SK-N-SH treated with all-trans-retinoic acid at 6 μM for 48 hours (cell line): ENCODE measurements around the gene RAB7B.
"Not testable (repeated sequence)": the region's sequence is repeated elsewhere in the genome, so short reads cannot be mapped to it uniquely, and the experiment has no call there.

Experiments
- ATAC-seq: fragments of 200-7000 bp; cut with Tn5 transposase; 3 replicates; pipeline ENCODE4 v1.9.1; 2020; ENCODE audit warnings: mild to moderate bottlenecking, moderate library complexity
- ARNTL ChIP-seq: fragments of 450-650 bp; formaldehyde crosslinking; IDR thresholded peaks from 2 replicates; pipeline ENCODE4 v1.5.0; 2020; ENCODE audit warnings: low read depth, mild to moderate bottlenecking, moderate library complexity, borderline replicate concordance
- BACH2 ChIP-seq: fragments of 250-450 bp; sonication (Bioruptor Pico); IDR thresholded peaks from 2 replicates; pipeline ENCODE4 v1.9.0; 2021; ENCODE audit warnings: mild to moderate bottlenecking, borderline replicate concordance
- CREB5 ChIP-seq: fragments of 250-450 bp; sonication (Bioruptor Pico); IDR thresholded peaks from 2 replicates; pipeline ENCODE4 v1.5.1; 2020; ENCODE audit warnings: low read depth, mild to moderate bottlenecking, moderate library complexity
- CSDC2 ChIP-seq: fragments of 250-450 bp; sonication (Bioruptor Pico); IDR thresholded peaks from 2 replicates; pipeline ENCODE4 v1.5.0; 2020; ENCODE audit warnings: mild to moderate bottlenecking, moderate library complexity
- CSRNP3 ChIP-seq: fragments of 250-450 bp; sonication (Bioruptor Pico); IDR thresholded peaks from 2 replicates; pipeline ENCODE4 v1.5.1; 2021; ENCODE audit warnings: mild to moderate bottlenecking, moderate library complexity
- ESRRG ChIP-seq: fragments of 250-450 bp; sonication (Bioruptor Pico); IDR thresholded peaks from 2 replicates; pipeline ENCODE4 v1.6.1; 2021; ENCODE audit warnings: mild to moderate bottlenecking
- GLIS3 ChIP-seq: fragments of 250-450 bp; sonication (Bioruptor Pico); IDR thresholded peaks from 2 replicates; pipeline ENCODE4 v1.5.0; 2020; ENCODE audit warnings: mild to moderate bottlenecking, moderate library complexity
- OSR1 ChIP-seq: fragments of 250-450 bp; sonication (Bioruptor Pico); IDR thresholded peaks from 2 replicates; pipeline ENCODE4 v1.8.0; 2022; ENCODE audit warnings: moderate library complexity, mild to moderate bottlenecking, inconsistent platforms
- PATZ1 ChIP-seq: fragments of 250-450 bp; sonication (Bioruptor Pico); IDR thresholded peaks from 2 replicates; pipeline ENCODE4 v1.8.0; 2020; ENCODE audit warnings: mild to moderate bottlenecking, moderate library complexity, borderline replicate concordance
- PPARA ChIP-seq: fragments of 250-450 bp; sonication (Bioruptor Pico); IDR thresholded peaks from 2 replicates; pipeline ENCODE4 v1.5.0; 2020; ENCODE audit warnings: mild to moderate bottlenecking, borderline replicate concordance
- RARB ChIP-seq: fragments of 250-450 bp; sonication (Bioruptor Pico); IDR thresholded peaks from 2 replicates; pipeline ENCODE4 v1.8.0; 2021; ENCODE audit warnings: mild to moderate bottlenecking, moderate library complexity
- TOX ChIP-seq: fragments of 250-450 bp; sonication (Bioruptor Pico); IDR thresholded peaks from 2 replicates; pipeline ENCODE4 v1.8.0; 2021; ENCODE audit warnings: mild to moderate bottlenecking, moderate library complexity, borderline replicate concordance
- TSHZ2 ChIP-seq: fragments of 250-450 bp; sonication (Bioruptor Pico); IDR thresholded peaks from 2 replicates; pipeline ENCODE4 v1.5.0; 2020; ENCODE audit warnings: mild to moderate bottlenecking, moderate library complexity
- ZFP3 ChIP-seq: fragments of 250-450 bp; sonication (Bioruptor Pico); IDR thresholded peaks from 2 replicates; pipeline ENCODE4 v1.5.0; 2020; ENCODE audit warnings: mild to moderate bottlenecking, moderate library complexity
- ZFP30 ChIP-seq: fragments of 450-650 bp; formaldehyde crosslinking; IDR thresholded peaks from 2 replicates; pipeline ENCODE4 v1.5.0; 2022; ENCODE audit warnings: mild to moderate bottlenecking, moderate library complexity
- ZNF565 ChIP-seq: fragments of 450-650 bp; formaldehyde crosslinking; conservative IDR thresholded peaks from 2 replicates; pipeline ENCODE4 v1.5.0; 2020; ENCODE audit warnings: low read depth, mild to moderate bottlenecking, moderate library complexity
- ZNF70 ChIP-seq: fragments of 450-650 bp; formaldehyde crosslinking; IDR thresholded peaks from 2 replicates; pipeline ENCODE4 v1.5.0; 2020; ENCODE audit warnings: mild to moderate bottlenecking, moderate library complexity

The RAB7B gene

GRCh38 chr1:206000641-206001339 lies 2.4 kb downstream of the RAB7B start:
- no peak for ATAC-seq

GRCh38 chr1:205998457-205999241 lies 4.5 kb downstream of the RAB7B start:
- TF ChIP-seq RARB (CRISPR knock-in tag) (no peak), PPARA (CRISPR knock-in tag) (no peak), TSHZ2 (no peak), PATZ1 (CRISPR knock-in tag) (no peak), ZNF565 (CRISPR knock-in tag) (no peak)
- TF ChIP-seq, all 23 proteins: peak for 0
- no peak for ATAC-seq

More at GRCh38 chr1:206000641-206001339, 2.4 kb downstream of the RAB7B start:
- no peak for TF ChIP-seq ESRRG (CRISPR knock-in tag)
- no peak for TF ChIP-seq BACH2 (CRISPR knock-in tag)
- no peak for TF ChIP-seq TSHZ2
- TF ChIP-seq ZNF70: no peak
- no peak for TF ChIP-seq RARB (CRISPR knock-in tag)
- TF ChIP-seq ZNF565 (CRISPR knock-in tag): no peak
- TF ChIP-seq PPARA (CRISPR knock-in tag): no peak
- TF ChIP-seq ARNTL (CRISPR knock-in tag): no peak
- TF ChIP-seq TOX (CRISPR knock-in tag): no peak
- TF ChIP-seq GLIS3: no peak
- TF ChIP-seq OSR1 (CRISPR knock-in tag): no peak
- TF ChIP-seq CSDC2 (CRISPR knock-in tag): no peak
- TF ChIP-seq CREB5: no peak

GRCh38 chr1:205996641-205997040 lies 6.6 kb downstream of the RAB7B start:
- not testable (repeated sequence) for ATAC-seq

- TF ChIP-seq RARB (CRISPR knock-in tag): no peak
- no peak for TF ChIP-seq TOX (CRISPR knock-in tag)
- no peak for TF ChIP-seq CSRNP3 (CRISPR knock-in tag)
- TF ChIP-seq PPARA (CRISPR knock-in tag): no peak
- TF ChIP-seq CSDC2 (CRISPR knock-in tag): no peak
- no peak for TF ChIP-seq ZFP3 (CRISPR knock-in tag)
- no peak for TF ChIP-seq BACH2 (CRISPR knock-in tag)
- no peak for TF ChIP-seq OSR1 (CRISPR knock-in tag)
- no peak for TF ChIP-seq ZFP30 (CRISPR knock-in tag)
- ATAC-seq: no peak
Measured at GRCh38 chr1:205994346-205994745, 8.8 kb downstream of the RAB7B start.
